Sigmoid colon (tissue), 3 donors: ENCODE data around the gene MRPL24.

Experiments used
- POLR2A ChIP-seq, 2 donors: fragments of 450-650 bp; IDR thresholded peaks; one replicate each; pipeline ENCODE4 v1.6.1; 2016; ENCODE audit warnings: antibody characterized with exemption in 2 of 2, mild to moderate bottlenecking in 2 of 2, moderate library complexity in 2 of 2
- TF ChIP-seq, protein P1 (sequence below), 4 experiments: fragments of 450-650 bp in 3 of 4; fragments of 200-600 bp in 1 of 4; IDR thresholded peaks; one replicate each; pipeline ENCODE4 v1.5.1; 2016 to 2019; ENCODE audit warnings: antibody characterized with exemption in 4 of 4, mild to moderate bottlenecking in 3 of 4, moderate library complexity in 2 of 4

DNA sequence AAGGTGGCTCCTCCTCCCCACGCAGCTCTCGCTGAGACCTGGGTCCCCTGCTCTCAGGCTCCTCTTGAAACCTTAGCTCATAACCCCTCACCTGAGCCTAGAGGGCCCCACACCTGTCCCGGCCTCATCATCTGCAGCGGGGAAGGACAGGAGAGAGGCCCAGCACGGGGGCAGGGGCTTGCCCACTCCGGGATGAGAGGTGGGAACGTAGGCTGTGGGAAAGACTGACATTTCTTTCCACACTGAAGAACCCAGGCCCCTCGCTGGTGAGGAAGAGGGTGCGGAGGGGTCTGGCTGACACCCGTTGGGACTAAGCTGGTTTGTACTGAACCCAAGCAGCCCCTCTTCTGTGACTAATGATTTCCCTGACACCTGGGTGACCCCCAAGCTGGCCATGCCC is 49.7 kb downstream of the MRPL24 start:
- TF ChIP-seq, protein P1, sequence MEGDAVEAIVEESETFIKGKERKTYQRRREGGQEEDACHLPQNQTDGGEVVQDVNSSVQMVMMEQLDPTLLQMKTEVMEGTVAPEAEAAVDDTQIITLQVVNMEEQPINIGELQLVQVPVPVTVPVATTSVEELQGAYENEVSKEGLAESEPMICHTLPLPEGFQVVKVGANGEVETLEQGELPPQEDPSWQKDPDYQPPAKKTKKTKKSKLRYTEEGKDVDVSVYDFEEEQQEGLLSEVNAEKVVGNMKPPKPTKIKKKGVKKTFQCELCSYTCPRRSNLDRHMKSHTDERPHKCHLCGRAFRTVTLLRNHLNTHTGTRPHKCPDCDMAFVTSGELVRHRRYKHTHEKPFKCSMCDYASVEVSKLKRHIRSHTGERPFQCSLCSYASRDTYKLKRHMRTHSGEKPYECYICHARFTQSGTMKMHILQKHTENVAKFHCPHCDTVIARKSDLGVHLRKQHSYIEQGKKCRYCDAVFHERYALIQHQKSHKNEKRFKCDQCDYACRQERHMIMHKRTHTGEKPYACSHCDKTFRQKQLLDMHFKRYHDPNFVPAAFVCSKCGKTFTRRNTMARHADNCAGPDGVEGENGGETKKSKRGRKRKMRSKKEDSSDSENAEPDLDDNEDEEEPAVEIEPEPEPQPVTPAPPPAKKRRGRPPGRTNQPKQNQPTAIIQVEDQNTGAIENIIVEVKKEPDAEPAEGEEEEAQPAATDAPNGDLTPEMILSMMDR (IDR thresholded peaks at IDR 0.05): no peak
- TF ChIP-seq POLR2A (IDR thresholded peaks at IDR 0.05): no peak
